Testis (tissue), 3 donors: ENCODE data around the gene IFITM2. TPM values are rescaled to one million over a fixed set of nuclear protein-coding genes. Genes with fewer than 3 reads are reported as not detected.

Experiments
- DNase-seq: peaks from one replicate; pipeline ENCODE4 v3.0.0-alpha.2; 2019
- H3K27ac ChIP-seq, 2 donors: fragments of 200-600 bp; sonication (generic); one replicate each; pipeline ENCODE4 v1.5.1; 2019
- H3K27me3 ChIP-seq: fragments of 200-600 bp; sonication (generic); one replicate; pipeline ENCODE4 v1.5.1; 2019
- H3K36me3 ChIP-seq: fragments of 200-600 bp; sonication (generic); one replicate; pipeline ENCODE4 v1.5.1; 2017; ENCODE audit warnings: low read depth; ENCODE audit errors: missing control alignments
- H3K4me1 ChIP-seq: fragments of 200-600 bp; sonication (generic); one replicate; pipeline ENCODE4 v1.5.1; 2019
- H3K4me3 ChIP-seq, 2 donors: fragments of 200-600 bp; sonication (generic); one replicate each; pipeline ENCODE4 v1.5.1; 2017 to 2019
- H3K9me3 ChIP-seq: fragments of 200-600 bp; sonication (generic); one replicate; pipeline ENCODE4 v1.5.1; 2017
- CTCF ChIP-seq, 3 experiments: fragments of 450-650 bp in 2 of 3; fragments of 200-600 bp in 1 of 3; sonication (generic) in 1 of 3; IDR thresholded peaks; one replicate each; pipeline ENCODE4 v1.5.1; 2016 to 2019; ENCODE audit warnings: antibody characterized with exemption in 3 of 3, mild to moderate bottlenecking in 2 of 3, moderate library complexity in 1 of 3
- POLR2A ChIP-seq: fragments of 450-650 bp; IDR thresholded peaks from one replicate; pipeline ENCODE4 v1.6.1; 2017; ENCODE audit warnings: antibody characterized with exemption, mild to moderate bottlenecking, moderate library complexity
- WGBS, 2 donors: methylation state at CpG; one replicate each; pipeline ENCODE4 v1.1.5; 2018; 5-methylcytosine and 5-hydroxymethylcytosine counted together
- intact Hi-C: fragments of 100-400 bp; cut with DNase I; formaldehyde crosslinking; loops from one replicate; pipeline ENCODE4 v1.15.1; 2023; ENCODE audit warnings: low total_unique reads
- polyA plus RNA-seq: library from polyadenylated mRNA; stranded (reverse); fragments of 350-450 nt; fragmentation: Illumina TruSeq; extraction: RNeasy Lipid Tissue Mini Kit (QIAGEN cat#74804); gene quantifications from one replicate; pipeline ENCODE4 v1.2.3, GENCODE V29; 2014; ENCODE audit warnings: low read depth, low replicate concordance; ENCODE audit not compliant: insufficient read depth
- total RNA-seq, 2 donors: library from RNA; depleted of rRNA; stranded (reverse); fragments of >200 nt; gene quantifications; one replicate each; pipeline ENCODE4 v1.2.3, GENCODE V29; 2016

Gene IFITM2
- total and polyA plus RNA-seq, 3 donors from 2014 or later = 119 to 283 (median 169) TPM

DNA sequence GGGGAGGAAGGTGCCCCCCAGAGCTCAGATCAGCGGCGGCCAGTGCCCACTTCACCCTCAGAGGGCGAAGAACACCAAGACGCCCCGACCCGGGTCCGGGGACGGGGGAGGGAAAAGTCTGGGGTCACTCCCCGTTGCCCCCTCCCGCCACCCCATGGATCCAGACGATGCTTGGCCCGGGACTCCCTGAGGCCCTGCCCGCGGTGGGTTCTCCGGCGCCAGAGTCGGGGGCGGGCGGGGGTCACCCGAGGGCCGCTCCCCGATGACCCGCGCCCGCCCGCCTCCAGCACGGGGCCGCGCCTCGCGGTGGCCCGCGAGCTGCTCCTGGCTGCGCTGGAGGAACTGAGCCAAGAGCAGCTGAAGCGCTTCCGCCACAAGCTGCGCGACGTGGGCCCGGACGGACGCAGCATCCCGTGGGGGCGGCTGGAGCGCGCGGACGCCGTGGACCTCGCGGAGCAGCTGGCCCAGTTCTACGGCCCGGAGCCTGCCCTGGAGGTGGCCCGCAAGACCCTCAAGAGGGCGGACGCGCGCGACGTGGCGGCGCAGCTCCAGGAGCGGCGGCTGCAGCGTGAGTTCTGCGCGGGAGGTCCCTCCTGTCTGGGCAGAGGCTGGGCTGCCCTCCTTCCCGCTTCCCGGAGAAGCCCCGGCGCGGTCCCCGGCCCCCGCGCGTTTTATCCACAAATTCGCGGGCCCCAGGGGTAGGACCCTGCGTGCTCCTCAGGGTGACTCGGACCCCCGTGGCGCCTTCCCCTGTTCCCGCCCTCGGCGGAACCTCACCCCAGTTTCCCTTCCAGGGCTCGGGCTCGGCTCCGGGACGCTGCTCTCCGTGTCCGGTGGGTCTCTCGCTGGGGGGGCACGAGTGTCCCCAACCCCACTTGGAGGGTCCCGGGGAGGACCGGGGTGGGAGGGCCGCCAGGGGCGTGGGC, 28.3 kb upstream of the IFITM2 start:
- Histone ChIP-seq H3K9me3 (no peaks in the 10 kb centered on the region), H3K36me3 (no peaks in the 10 kb centered on the region), H3K27ac (no peak overlapping the region), H3K4me1 (peaks cover 12% of the 10 kb centered on the region), H3K27me3 (no peaks in the 10 kb centered on the region), H3K4me3 (peak overlapping the region; percentile 26 to 41)
- intact Hi-C loops = no loop called here
- WGBS, 2 donors = 10 to 15% methylated on average over 6 to 71 of the region's 97 CpGs
- DNase-seq = no peak
- TF ChIP-seq POLR2A = no peak
- TF ChIP-seq CTCF (IDR thresholded peaks at IDR 0.05) = no peak

DNA sequence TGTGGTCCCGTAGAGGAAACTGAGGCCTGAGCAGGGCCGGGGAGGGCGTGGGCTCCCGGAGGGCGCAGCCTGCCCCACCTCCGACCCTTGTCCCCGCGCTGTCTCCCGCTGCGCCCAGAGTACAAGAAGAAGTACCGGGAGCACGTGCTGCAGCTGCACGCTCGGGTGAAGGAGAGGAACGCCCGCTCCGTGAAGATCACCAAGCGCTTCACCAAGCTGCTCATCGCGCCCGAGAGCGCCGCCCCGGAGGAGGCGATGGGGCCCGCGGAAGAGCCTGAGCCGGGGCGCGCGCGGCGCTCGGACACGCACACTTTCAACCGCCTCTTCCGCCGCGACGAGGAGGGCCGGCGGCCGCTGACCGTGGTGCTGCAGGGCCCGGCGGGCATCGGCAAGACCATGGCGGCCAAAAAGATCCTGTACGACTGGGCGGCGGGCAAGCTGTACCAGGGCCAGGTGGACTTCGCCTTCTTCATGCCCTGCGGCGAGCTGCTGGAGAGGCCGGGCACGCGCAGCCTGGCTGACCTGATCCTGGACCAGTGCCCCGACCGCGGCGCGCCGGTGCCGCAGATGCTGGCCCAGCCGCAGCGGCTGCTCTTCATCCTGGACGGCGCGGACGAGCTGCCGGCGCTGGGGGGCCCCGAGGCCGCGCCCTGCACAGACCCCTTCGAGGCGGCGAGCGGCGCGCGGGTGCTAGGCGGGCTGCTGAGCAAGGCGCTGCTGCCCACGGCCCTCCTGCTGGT, 27.5 kb upstream of the IFITM2 start:
- no peaks in the 10 kb centered on the region for H3K9me3 ChIP-seq
- H3K27ac ChIP-seq = no peak overlapping the region
- H3K4me1 ChIP-seq = peaks cover 12% of the 10 kb centered on the region
- intact Hi-C loops = no loop called here
- no peaks in the 10 kb centered on the region for H3K36me3 ChIP-seq
- peak overlapping the region; percentile 26 to 41 for H3K4me3 ChIP-seq
- H3K27me3 ChIP-seq = no peaks in the 10 kb centered on the region
- TF ChIP-seq POLR2A (no peak), CTCF (IDR thresholded peaks at IDR 0.05) (no peak)
- no peak for DNase-seq
- 1% methylated on average over 14 to 63 of the region's 85 CpGs for WGBS, 2 donors

DNA sequence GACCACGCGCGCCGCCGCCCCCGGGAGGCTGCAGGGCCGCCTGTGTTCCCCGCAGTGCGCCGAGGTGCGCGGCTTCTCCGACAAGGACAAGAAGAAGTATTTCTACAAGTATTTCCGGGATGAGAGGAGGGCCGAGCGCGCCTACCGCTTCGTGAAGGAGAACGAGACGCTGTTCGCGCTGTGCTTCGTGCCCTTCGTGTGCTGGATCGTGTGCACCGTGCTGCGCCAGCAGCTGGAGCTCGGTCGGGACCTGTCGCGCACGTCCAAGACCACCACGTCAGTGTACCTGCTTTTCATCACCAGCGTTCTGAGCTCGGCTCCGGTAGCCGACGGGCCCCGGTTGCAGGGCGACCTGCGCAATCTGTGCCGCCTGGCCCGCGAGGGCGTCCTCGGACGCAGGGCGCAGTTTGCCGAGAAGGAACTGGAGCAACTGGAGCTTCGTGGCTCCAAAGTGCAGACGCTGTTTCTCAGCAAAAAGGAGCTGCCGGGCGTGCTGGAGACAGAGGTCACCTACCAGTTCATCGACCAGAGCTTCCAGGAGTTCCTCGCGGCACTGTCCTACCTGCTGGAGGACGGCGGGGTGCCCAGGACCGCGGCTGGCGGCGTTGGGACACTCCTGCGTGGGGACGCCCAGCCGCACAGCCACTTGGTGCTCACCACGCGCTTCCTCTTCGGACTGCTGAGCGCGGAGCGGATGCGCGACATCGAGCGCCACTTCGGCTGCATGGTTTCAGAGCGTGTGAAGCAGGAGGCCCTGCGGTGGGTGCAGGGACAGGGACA, 26.7 kb upstream of the IFITM2 start:
- H3K27ac ChIP-seq = no peak overlapping the region
- no peaks in the 10 kb centered on the region for H3K36me3 ChIP-seq
- DNase-seq = peak; percentile 12
- no peak for TF ChIP-seq POLR2A
- no peak for TF ChIP-seq CTCF (IDR thresholded peaks at IDR 0.05)
- intact Hi-C loops = no loop called here
- H3K27me3 ChIP-seq = no peaks in the 10 kb centered on the region
- H3K4me1 ChIP-seq = peaks cover 12% of the 10 kb centered on the region
- peak overlapping the region; percentile 26 to 41 for H3K4me3 ChIP-seq
- WGBS, 2 donors = 5% methylated on average over 76 of the region's 79 CpGs; no CpG with 5 or more reads in 1 of the 2 donors
- no peaks in the 10 kb centered on the region for H3K9me3 ChIP-seq

- Histone ChIP-seq H3K27ac (no peak overlapping the region), H3K4me1 (peaks cover 12% of the 10 kb centered on the region), H3K27me3 (no peaks in the 10 kb centered on the region), H3K36me3 (no peaks in the 10 kb centered on the region), H3K9me3 (no peaks in the 10 kb centered on the region), H3K4me3 (no peak overlapping the region)
- TF ChIP-seq POLR2A (no peak), CTCF (IDR thresholded peaks at IDR 0.05) (no peak)
- peak; percentile 13 for DNase-seq
- intact Hi-C loops = no loop called here
- 28 to 31% methylated on average over 11 to 26 of the region's 26 CpGs for WGBS, 2 donors
Measured at GRCh38 chr11:281486-282161, 26.0 kb upstream of the IFITM2 start.
